Fibroblast of lung (primary cell): Measurements from ENCODE around the gene FHAD1.
A peak's percentile ranks its signal among the peaks of the same experiment; 100 is the strongest.

Experiments used
- CTCF ChIP-seq, 2 donors: IDR thresholded peaks in 1 of 2; conservative IDR thresholded peaks in 1 of 2; 1 replicate in 1 of 2; 2 replicates in 1 of 2; pipeline ENCODE4 v1.5.1; 2011 to 2012; ENCODE audit warnings: low read length in 2 of 2, control low read depth in 1 of 2, inconsistent platforms in 1 of 2, low read depth in 1 of 2, mild to moderate bottlenecking in 1 of 2
- EZH2 ChIP-seq: IDR thresholded peaks from 2 replicates; pipeline ENCODE4 v1.5.1; 2012; ENCODE audit warnings: low read length, control low read depth, mild to moderate bottlenecking; ENCODE audit errors: missing control alignments

DNA sequence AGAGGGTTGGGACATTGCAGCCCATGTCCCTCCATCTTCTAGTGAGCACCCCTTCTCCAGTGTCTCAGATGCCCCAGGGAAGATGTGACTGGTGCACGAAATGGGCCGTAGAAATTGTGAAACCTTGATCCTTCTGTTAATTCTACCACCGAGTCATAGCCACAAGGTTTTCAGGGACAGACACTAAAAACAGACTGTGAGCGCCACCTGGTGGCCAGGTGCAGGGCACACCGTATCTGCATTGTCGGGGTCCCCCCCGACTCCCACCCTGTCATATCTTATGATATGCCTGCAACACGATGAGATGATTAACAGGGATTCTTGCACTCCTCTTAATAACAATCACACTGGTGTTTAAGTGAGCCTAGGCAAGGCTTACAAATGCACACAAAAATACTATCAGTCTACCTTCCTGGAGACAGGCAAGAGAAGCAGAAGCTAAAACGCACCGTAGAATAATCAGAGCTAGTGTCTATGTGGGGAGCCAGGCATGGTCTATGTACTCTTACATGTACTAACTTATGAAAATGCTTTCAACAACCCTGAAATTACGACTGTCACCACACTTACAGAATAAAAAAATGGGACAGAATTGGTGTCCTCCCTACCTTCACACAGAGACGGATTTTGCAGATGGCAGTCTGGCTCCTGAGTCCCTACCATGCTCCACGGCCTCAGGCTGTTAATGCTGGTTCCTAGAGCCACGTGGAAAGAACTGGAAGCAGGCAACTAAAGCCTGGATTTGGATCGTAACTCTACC is 57.9 kb downstream of the FHAD1 start:
- TF ChIP-seq CTCF (conservative IDR thresholded peaks at IDR 0.05 in 1 of 2, IDR thresholded peaks at IDR 0.05 in 1 of 2; ENCODE audit: low read depth in 1 of 2, low read length in 2 of 2): peak; percentile 75 to 81
- TF ChIP-seq EZH2: no peak
